ENCODE measurements around the gene UTP25. TPM values are rescaled to one million over a fixed set of nuclear protein-coding genes. Genes with fewer than 3 reads are reported as not detected.

UTP25 gene
- total RNA-seq, 1 experiment from 2014 or later: 9.5 TPM

GRCh38 chr1:209815931-209816341, 11.8 kb upstream of the UTP25 start:
- CTCF ChIA-PET: interaction anchor here (0.5 kb wide), 1 partner anchor 1178 kb away, joined by 3 read pairs; no protein-coding TSS in a partner anchor
- H3K27ac ChIP-seq (ENCODE audit: low read length): no peak overlapping the region
- ATAC-seq (no peak), DNase-seq (ENCODE audit: low read depth, low spot score) (no peak)
- intact Hi-C loops (cut with micrococcal nuclease; ENCODE audit: unreplicated experiment): no loop called here
- no peak overlapping the region for H3K4me3 ChIP-seq (ENCODE audit: low read depth in 2 of 2, low read length in 2 of 2)
- in situ Hi-C loops (cut with HindIII; ENCODE audit: low pct_unique_long_range_greater_than_20kb, low sequenced_read_pairs): no loop called here
- H3K4me1 ChIP-seq (ENCODE audit: control insufficient read depth, insufficient read depth, low read length): no peaks in the 10 kb centered on the region
- TF ChIP-seq, protein P1, sequence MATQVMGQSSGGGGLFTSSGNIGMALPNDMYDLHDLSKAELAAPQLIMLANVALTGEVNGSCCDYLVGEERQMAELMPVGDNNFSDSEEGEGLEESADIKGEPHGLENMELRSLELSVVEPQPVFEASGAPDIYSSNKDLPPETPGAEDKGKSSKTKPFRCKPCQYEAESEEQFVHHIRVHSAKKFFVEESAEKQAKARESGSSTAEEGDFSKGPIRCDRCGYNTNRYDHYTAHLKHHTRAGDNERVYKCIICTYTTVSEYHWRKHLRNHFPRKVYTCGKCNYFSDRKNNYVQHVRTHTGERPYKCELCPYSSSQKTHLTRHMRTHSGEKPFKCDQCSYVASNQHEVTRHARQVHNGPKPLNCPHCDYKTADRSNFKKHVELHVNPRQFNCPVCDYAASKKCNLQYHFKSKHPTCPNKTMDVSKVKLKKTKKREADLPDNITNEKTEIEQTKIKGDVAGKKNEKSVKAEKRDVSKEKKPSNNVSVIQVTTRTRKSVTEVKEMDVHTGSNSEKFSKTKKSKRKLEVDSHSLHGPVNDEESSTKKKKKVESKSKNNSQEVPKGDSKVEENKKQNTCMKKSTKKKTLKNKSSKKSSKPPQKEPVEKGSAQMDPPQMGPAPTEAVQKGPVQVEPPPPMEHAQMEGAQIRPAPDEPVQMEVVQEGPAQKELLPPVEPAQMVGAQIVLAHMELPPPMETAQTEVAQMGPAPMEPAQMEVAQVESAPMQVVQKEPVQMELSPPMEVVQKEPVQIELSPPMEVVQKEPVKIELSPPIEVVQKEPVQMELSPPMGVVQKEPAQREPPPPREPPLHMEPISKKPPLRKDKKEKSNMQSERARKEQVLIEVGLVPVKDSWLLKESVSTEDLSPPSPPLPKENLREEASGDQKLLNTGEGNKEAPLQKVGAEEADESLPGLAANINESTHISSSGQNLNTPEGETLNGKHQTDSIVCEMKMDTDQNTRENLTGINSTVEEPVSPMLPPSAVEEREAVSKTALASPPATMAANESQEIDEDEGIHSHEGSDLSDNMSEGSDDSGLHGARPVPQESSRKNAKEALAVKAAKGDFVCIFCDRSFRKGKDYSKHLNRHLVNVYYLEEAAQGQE (IDR thresholded peaks at IDR 0.05; ENCODE audit: insufficient read depth in 1 of 2, low read depth in 2 of 2, low read length in 1 of 2): no peak
- no peak for TF ChIP-seq POLR2AphosphoS5 (IDR thresholded peaks at IDR 0.05; ENCODE audit: low read depth, low read length)
- TF ChIP-seq, protein P2, sequence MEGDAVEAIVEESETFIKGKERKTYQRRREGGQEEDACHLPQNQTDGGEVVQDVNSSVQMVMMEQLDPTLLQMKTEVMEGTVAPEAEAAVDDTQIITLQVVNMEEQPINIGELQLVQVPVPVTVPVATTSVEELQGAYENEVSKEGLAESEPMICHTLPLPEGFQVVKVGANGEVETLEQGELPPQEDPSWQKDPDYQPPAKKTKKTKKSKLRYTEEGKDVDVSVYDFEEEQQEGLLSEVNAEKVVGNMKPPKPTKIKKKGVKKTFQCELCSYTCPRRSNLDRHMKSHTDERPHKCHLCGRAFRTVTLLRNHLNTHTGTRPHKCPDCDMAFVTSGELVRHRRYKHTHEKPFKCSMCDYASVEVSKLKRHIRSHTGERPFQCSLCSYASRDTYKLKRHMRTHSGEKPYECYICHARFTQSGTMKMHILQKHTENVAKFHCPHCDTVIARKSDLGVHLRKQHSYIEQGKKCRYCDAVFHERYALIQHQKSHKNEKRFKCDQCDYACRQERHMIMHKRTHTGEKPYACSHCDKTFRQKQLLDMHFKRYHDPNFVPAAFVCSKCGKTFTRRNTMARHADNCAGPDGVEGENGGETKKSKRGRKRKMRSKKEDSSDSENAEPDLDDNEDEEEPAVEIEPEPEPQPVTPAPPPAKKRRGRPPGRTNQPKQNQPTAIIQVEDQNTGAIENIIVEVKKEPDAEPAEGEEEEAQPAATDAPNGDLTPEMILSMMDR (IDR thresholded peaks at IDR 0.05): no peak
- TF ChIP-seq SIN3A (IDR thresholded peaks at IDR 0.05; ENCODE audit: borderline replicate concordance, insufficient read depth, low read depth, low read length): no peak
- no peak for TF ChIP-seq TCF7L2 (IDR thresholded peaks at IDR 0.05; ENCODE audit: low read depth, low read length)
- no peaks in the 10 kb centered on the region for H3K36me3 ChIP-seq (ENCODE audit: control insufficient read depth, insufficient read depth, low read length)
- no TSS peak for BruUV-seq (replicated peaks)
- no peaks in the 10 kb centered on the region; the same call in 1 of the 2 replicates for H3K27me3 ChIP-seq (ENCODE audit: control insufficient read depth, insufficient read depth, low read length)
- POLR2A ChIA-PET: no interaction called here
- no peaks in the 10 kb centered on the region for H3K9me3 ChIP-seq (ENCODE audit: control insufficient read depth, insufficient read depth, low read depth, low read length)

DNA sequence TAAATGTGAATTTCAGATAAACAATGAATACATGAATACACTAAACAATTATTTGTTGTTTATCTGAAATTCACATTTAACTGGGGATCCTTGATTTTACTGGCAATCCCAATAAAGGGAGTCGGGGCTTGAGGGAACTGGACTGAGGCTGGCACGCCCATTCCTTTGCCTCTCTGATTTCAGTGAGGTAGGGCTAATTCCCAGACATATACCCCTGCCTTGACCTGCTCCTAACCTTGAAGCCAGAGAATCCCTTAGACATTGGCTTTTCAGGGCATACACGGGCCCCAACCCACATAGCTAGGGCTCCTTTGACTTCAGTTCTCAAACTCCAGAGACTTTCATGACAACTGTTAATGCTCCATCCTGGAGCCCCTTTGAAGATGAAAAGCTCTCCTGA, 10.8 kb upstream of the UTP25 start:
- no peak overlapping the region for H3K27ac ChIP-seq (ENCODE audit: low read length)
- POLR2A ChIA-PET: no interaction called here
- BruUV-seq (replicated peaks): no TSS peak

More for the DNA sequence above, 10.8 kb upstream of the UTP25 start:
- intact Hi-C loops (cut with micrococcal nuclease; ENCODE audit: unreplicated experiment): no loop called here
- Histone ChIP-seq H3K4me3 (ENCODE audit: low read depth in 2 of 2, low read length in 2 of 2) (no peak overlapping the region), H3K9me3 (ENCODE audit: control insufficient read depth, insufficient read depth, low read depth, low read length) (no peaks in the 10 kb centered on the region), H3K36me3 (ENCODE audit: control insufficient read depth, insufficient read depth, low read length) (no peaks in the 10 kb centered on the region), H3K27me3 (ENCODE audit: control insufficient read depth, insufficient read depth, low read length) (no peaks in the 10 kb centered on the region; the same call in 1 of the 2 replicates), H3K4me1 (ENCODE audit: control insufficient read depth, insufficient read depth, low read length) (no peaks in the 10 kb centered on the region)
- CTCF ChIA-PET: no interaction called here
- no peak for ATAC-seq
- no peak for DNase-seq (ENCODE audit: low read depth, low spot score)
- TF ChIP-seq, protein P1 (IDR thresholded peaks at IDR 0.05; ENCODE audit: insufficient read depth in 1 of 2, low read depth in 2 of 2, low read length in 1 of 2): no peak
- TF ChIP-seq SIN3A (IDR thresholded peaks at IDR 0.05; ENCODE audit: borderline replicate concordance, insufficient read depth, low read depth, low read length) (no peak), TCF7L2 (IDR thresholded peaks at IDR 0.05; ENCODE audit: low read depth, low read length) (no peak), POLR2AphosphoS5 (IDR thresholded peaks at IDR 0.05; ENCODE audit: low read depth, low read length) (no peak)
- TF ChIP-seq, protein P2 (IDR thresholded peaks at IDR 0.05): no peak
- in situ Hi-C loops (cut with HindIII; ENCODE audit: low pct_unique_long_range_greater_than_20kb, low sequenced_read_pairs): no loop called here

All from Panc1 (cell line).